Activated CD4-positive, alpha-beta T cell treated with anti-CD3 and anti-CD28 coated beads, Interleukin-2, amount 10 ng/mL, durations not matched to agents 7 days and 5 days (primary cell): Measurements from ENCODE around the gene PARD6A. TPM values are rescaled to one million over a fixed set of nuclear protein-coding genes. Genes with fewer than 3 reads are reported as not detected.
A peak's percentile ranks its signal among the peaks of the same experiment; 100 is the strongest.

Experiments
- CTCF ChIA-PET: fragments of 350-600 bp; sonication (Branson Sonifier 250); formaldehyde crosslinking; loops from one replicate; lab custom pipeline; 2021; ENCODE audit warnings: antibody characterized with exemption; lab: Charles Lee
- POLR2A ChIA-PET: fragments of 350-600 bp; sonication (Branson Sonifier 250); formaldehyde crosslinking; loops from one replicate; lab custom pipeline; 2021; ENCODE audit warnings: antibody characterized with exemption; lab: Charles Lee
- DNase-seq: peaks from one replicate; pipeline ENCODE4 v3.0.0-alpha.2; 2020
- H3K27ac Mint-ChIP-seq: one replicate; pipeline ENCODE4 v1.8.0; 2021; ENCODE audit warnings: mild to moderate bottlenecking, moderate library complexity, mixed read lengths
- H3K27me3 Mint-ChIP-seq: one replicate; pipeline ENCODE4 v1.8.0; 2021; ENCODE audit warnings: mixed read lengths
- H3K36me3 Mint-ChIP-seq: one replicate; pipeline ENCODE4 v1.8.0; 2021; ENCODE audit warnings: low read depth, mixed read lengths
- H3K4me1 Mint-ChIP-seq: one replicate; pipeline ENCODE4 v1.8.0; 2021; ENCODE audit warnings: mixed read lengths
- H3K4me3 Mint-ChIP-seq: one replicate; pipeline ENCODE4 v1.8.0; 2021; ENCODE audit warnings: mild to moderate bottlenecking, moderate library complexity, mixed read lengths
- H3K9me3 Mint-ChIP-seq: one replicate; pipeline ENCODE4 v1.8.0; 2021; ENCODE audit warnings: mixed read lengths
- total RNA-seq, 2 experiments: library from RNA; stranded (reverse); gene quantifications; one replicate each; pipeline ENCODE4 v1.2.3, GENCODE V29; 2021

PARD6A gene
- total RNA-seq, 2 experiments from 2014 or later = 11.6 to 13.0 TPM

- no peak overlapping the region for H3K4me3 Mint-ChIP-seq
- H3K9me3 Mint-ChIP-seq = no peaks in the 10 kb centered on the region
- H3K27ac Mint-ChIP-seq = no peak overlapping the region
Observed at GRCh38 chr16:67672739-67673662, 12.2 kb downstream of the PARD6A start.

GRCh38 chr16:67673712-67674580, 13.2 kb downstream of the PARD6A start:
- H3K27ac Mint-ChIP-seq = no peak overlapping the region
- H3K4me1 Mint-ChIP-seq = peaks cover 6% of the 10 kb centered on the region
- POLR2A ChIA-PET = no interaction called here
- H3K27me3 Mint-ChIP-seq = no peaks in the 10 kb centered on the region
- H3K9me3 Mint-ChIP-seq = no peaks in the 10 kb centered on the region
- H3K4me3 Mint-ChIP-seq = no peak overlapping the region
- DNase-seq = no peak
- CTCF ChIA-PET = interaction anchor here (0.8 to 2.9 kb wide), 10 partner anchors 9 to 192 kb away, joined by 3 to 15 read pairs (median 6); partner anchors contain the start of gene GFOD2
- peaks cover 1% of the 10 kb centered on the region for H3K36me3 Mint-ChIP-seq

More at GRCh38 chr16:67672739-67673662, 12.2 kb downstream of the PARD6A start:
- Mint-ChIP-seq H3K4me1 (peaks cover 11% of the 10 kb centered on the region), H3K36me3 (peaks cover 1% of the 10 kb centered on the region), H3K27me3 (no peaks in the 10 kb centered on the region)
- CTCF ChIA-PET = interaction anchor here (0.6 to 2.9 kb wide), 21 partner anchors 8 to 1291 kb away, joined by 3 to 15 read pairs (median 4); partner anchors contain the start of genes CARMIL2 and GFOD2
- POLR2A ChIA-PET = interaction anchor here (0.6 kb wide), 1 partner anchor 9 kb away, joined by 3 read pairs; no protein-coding TSS in a partner anchor
- peak; percentile 74 for DNase-seq

GRCh38 chr16:67674851-67675578, 14.3 kb downstream of the PARD6A start:
- POLR2A ChIA-PET = no interaction called here
- no peaks in the 10 kb centered on the region for H3K9me3 Mint-ChIP-seq

GRCh38 chr16:67675579-67675935, 14.8 kb downstream of the PARD6A start:
- H3K4me3 Mint-ChIP-seq = no peak overlapping the region
- no peaks in the 10 kb centered on the region for H3K9me3 Mint-ChIP-seq
- no peaks in the 10 kb centered on the region for H3K27me3 Mint-ChIP-seq
- H3K27ac Mint-ChIP-seq = no peak overlapping the region
- H3K4me1 Mint-ChIP-seq = peaks cover 6% of the 10 kb centered on the region
- H3K36me3 Mint-ChIP-seq = peaks cover 1% of the 10 kb centered on the region
- CTCF ChIA-PET = interaction anchor here (0.6 to 2.0 kb wide), 2 partner anchors 17 to 154 kb away, joined by 5 to 11 read pairs; no protein-coding TSS in a partner anchor
- POLR2A ChIA-PET = no interaction called here
- no peak for DNase-seq

More at GRCh38 chr16:67674851-67675578, 14.3 kb downstream of the PARD6A start:
- Mint-ChIP-seq H3K4me1 (peaks cover 6% of the 10 kb centered on the region), H3K27me3 (no peaks in the 10 kb centered on the region), H3K4me3 (no peak overlapping the region), H3K27ac (no peak overlapping the region), H3K36me3 (peaks cover 1% of the 10 kb centered on the region)
- no peak for DNase-seq
- CTCF ChIA-PET = interaction anchor here (0.6 to 2.0 kb wide), 2 partner anchors 18 to 154 kb away, joined by 5 to 11 read pairs; no protein-coding TSS in a partner anchor

- ChIA-PET POLR2A (no interaction called here), CTCF (interaction anchor here (1.9 to 2.0 kb wide), 2 partner anchors 8 to 155 kb away, joined by 7 to 11 read pairs; no protein-coding TSS in a partner anchor)
- peaks cover 6% of the 10 kb centered on the region for H3K4me1 Mint-ChIP-seq
- H3K9me3 Mint-ChIP-seq = no peaks in the 10 kb centered on the region
- peaks cover 1% of the 10 kb centered on the region for H3K36me3 Mint-ChIP-seq
- no peaks in the 10 kb centered on the region for H3K27me3 Mint-ChIP-seq
- no peak for DNase-seq
- no peak overlapping the region for H3K27ac Mint-ChIP-seq
- no peak overlapping the region for H3K4me3 Mint-ChIP-seq
Observed at GRCh38 chr16:67675999-67676398, 15.2 kb downstream of the PARD6A start.

GRCh38 chr16:67676516-67676915, 15.8 kb downstream of the PARD6A start:
- peak overlapping the region; percentile 50 for H3K27ac Mint-ChIP-seq
- no peak for DNase-seq

GRCh38 chr16:67676939-67677338, 16.2 kb downstream of the PARD6A start:
- Mint-ChIP-seq H3K27me3 (no peaks in the 10 kb centered on the region), H3K4me3 (no peak overlapping the region), H3K36me3 (peaks cover 1% of the 10 kb centered on the region), H3K9me3 (no peaks in the 10 kb centered on the region), H3K27ac (no peak overlapping the region), H3K4me1 (peaks cover 6% of the 10 kb centered on the region)
- ChIA-PET CTCF (interaction anchor here (0.8 to 1.9 kb wide), 7 partner anchors 9 to 156 kb away, joined by 3 to 7 read pairs (median 3); no protein-coding TSS in a partner anchor), POLR2A (no interaction called here)
- DNase-seq = no peak

More at GRCh38 chr16:67676516-67676915, 15.8 kb downstream of the PARD6A start:
- peaks cover 6% of the 10 kb centered on the region for H3K4me1 Mint-ChIP-seq
- ChIA-PET CTCF (interaction anchor here (0.8 to 1.9 kb wide), 7 partner anchors 9 to 155 kb away, joined by 3 to 7 read pairs (median 3); no protein-coding TSS in a partner anchor), POLR2A (no interaction called here)
- H3K27me3 Mint-ChIP-seq = no peaks in the 10 kb centered on the region
- H3K4me3 Mint-ChIP-seq = no peak overlapping the region
- H3K9me3 Mint-ChIP-seq = no peaks in the 10 kb centered on the region
- H3K36me3 Mint-ChIP-seq = peaks cover 1% of the 10 kb centered on the region

- peak overlapping the region; percentile 41 for H3K27ac Mint-ChIP-seq
- DNase-seq = no peak
- POLR2A ChIA-PET = no interaction called here
- no peaks in the 10 kb centered on the region for H3K27me3 Mint-ChIP-seq
- CTCF ChIA-PET = interaction anchor here (0.9 to 1.9 kb wide), 4 partner anchors 10 to 139 kb away, joined by 3 to 7 read pairs (median 4); no protein-coding TSS in a partner anchor
- no peaks in the 10 kb centered on the region for H3K9me3 Mint-ChIP-seq
- H3K4me1 Mint-ChIP-seq = peaks cover 2% of the 10 kb centered on the region
- H3K36me3 Mint-ChIP-seq = peaks cover 5% of the 10 kb centered on the region
- H3K4me3 Mint-ChIP-seq = no peak overlapping the region
Observed at GRCh38 chr16:67677712-67678111, 17.0 kb downstream of the PARD6A start.

- peaks cover 5% of the 10 kb centered on the region for H3K36me3 Mint-ChIP-seq
- CTCF ChIA-PET = interaction anchor here (0.6 kb wide), 1 partner anchor 40 kb away, joined by 5 read pairs; no protein-coding TSS in a partner anchor
- DNase-seq = no peak
- no peak overlapping the region for H3K4me3 Mint-ChIP-seq
- no peaks in the 10 kb centered on the region for H3K27me3 Mint-ChIP-seq
- H3K9me3 Mint-ChIP-seq = no peaks in the 10 kb centered on the region
- POLR2A ChIA-PET = no interaction called here
- no peak overlapping the region for H3K27ac Mint-ChIP-seq
- H3K4me1 Mint-ChIP-seq = peaks cover 2% of the 10 kb centered on the region
Observed at GRCh38 chr16:67678354-67679023, 17.7 kb downstream of the PARD6A start.

GRCh38 chr16:67679935-67680897, 19.5 kb downstream of the PARD6A start:
- POLR2A ChIA-PET = no interaction called here
- peaks cover 9% of the 10 kb centered on the region for H3K4me1 Mint-ChIP-seq
- no peak overlapping the region for H3K4me3 Mint-ChIP-seq
- no peaks in the 10 kb centered on the region for H3K27me3 Mint-ChIP-seq
- H3K27ac Mint-ChIP-seq = no peak overlapping the region
- DNase-seq = no peak
- CTCF ChIA-PET = interaction anchor here (0.6 to 1.7 kb wide), 3 partner anchors 136 to 159 kb away, joined by 3 to 6 read pairs (median 5); no protein-coding TSS in a partner anchor
- H3K36me3 Mint-ChIP-seq = peaks cover 8% of the 10 kb centered on the region
- no peaks in the 10 kb centered on the region for H3K9me3 Mint-ChIP-seq
